ENCODE measurements around the gene RCBTB1. TPM values are rescaled to one million over a fixed set of nuclear protein-coding genes. Genes with fewer than 3 reads are reported as not detected.

The RCBTB1 gene
- total RNA-seq, 1 experiment from 2014 or later, result 14.8 TPM

DNA sequence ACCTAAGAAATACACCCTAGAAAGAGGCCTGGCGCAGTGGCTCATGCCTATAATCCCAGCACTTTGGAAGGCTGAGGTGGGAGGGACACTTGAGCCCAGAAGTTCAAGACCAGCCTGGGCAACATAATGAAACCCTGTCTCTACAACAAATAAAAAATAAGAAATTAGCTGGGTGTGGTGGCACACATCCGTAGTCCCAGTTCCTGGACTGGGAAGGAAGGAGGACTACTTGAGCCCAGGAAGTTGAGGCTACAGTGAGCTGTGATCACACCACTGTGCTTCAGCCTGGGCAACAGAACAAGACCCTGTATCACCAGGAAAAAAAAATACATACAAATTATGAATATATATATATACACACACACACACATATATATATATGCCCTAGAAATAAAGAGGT is 47.0 kb downstream of the RCBTB1 start:
- no peaks in the 10 kb centered on the region for H3K9me3 ChIP-seq (ENCODE audit: control insufficient read depth, insufficient read depth, low read depth, low read length)
- DNase-seq (ENCODE audit: low read depth, low spot score), result no peak
- H3K4me1 ChIP-seq (ENCODE audit: control insufficient read depth, insufficient read depth, low read length), result no peaks in the 10 kb centered on the region
- no peaks in the 10 kb centered on the region for H3K27me3 ChIP-seq (ENCODE audit: control insufficient read depth, insufficient read depth, low read length)
- no TSS peak for BruUV-seq (replicated peaks)
- no peak overlapping the region for H3K27ac ChIP-seq (ENCODE audit: low read length)
- TF ChIP-seq SIN3A (IDR thresholded peaks at IDR 0.05; ENCODE audit: borderline replicate concordance, insufficient read depth, low read depth, low read length), result no peak
- no peak for TF ChIP-seq REST (IDR thresholded peaks at IDR 0.05; ENCODE audit: insufficient read depth in 1 of 2, low read depth in 2 of 2, low read length in 1 of 2)
- no peak for TF ChIP-seq POLR2AphosphoS5 (IDR thresholded peaks at IDR 0.05; ENCODE audit: low read depth, low read length)
- TF ChIP-seq, protein P1, sequence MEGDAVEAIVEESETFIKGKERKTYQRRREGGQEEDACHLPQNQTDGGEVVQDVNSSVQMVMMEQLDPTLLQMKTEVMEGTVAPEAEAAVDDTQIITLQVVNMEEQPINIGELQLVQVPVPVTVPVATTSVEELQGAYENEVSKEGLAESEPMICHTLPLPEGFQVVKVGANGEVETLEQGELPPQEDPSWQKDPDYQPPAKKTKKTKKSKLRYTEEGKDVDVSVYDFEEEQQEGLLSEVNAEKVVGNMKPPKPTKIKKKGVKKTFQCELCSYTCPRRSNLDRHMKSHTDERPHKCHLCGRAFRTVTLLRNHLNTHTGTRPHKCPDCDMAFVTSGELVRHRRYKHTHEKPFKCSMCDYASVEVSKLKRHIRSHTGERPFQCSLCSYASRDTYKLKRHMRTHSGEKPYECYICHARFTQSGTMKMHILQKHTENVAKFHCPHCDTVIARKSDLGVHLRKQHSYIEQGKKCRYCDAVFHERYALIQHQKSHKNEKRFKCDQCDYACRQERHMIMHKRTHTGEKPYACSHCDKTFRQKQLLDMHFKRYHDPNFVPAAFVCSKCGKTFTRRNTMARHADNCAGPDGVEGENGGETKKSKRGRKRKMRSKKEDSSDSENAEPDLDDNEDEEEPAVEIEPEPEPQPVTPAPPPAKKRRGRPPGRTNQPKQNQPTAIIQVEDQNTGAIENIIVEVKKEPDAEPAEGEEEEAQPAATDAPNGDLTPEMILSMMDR (IDR thresholded peaks at IDR 0.05), result no peak
- TF ChIP-seq TCF7L2 (IDR thresholded peaks at IDR 0.05; ENCODE audit: low read depth, low read length), result no peak
- POLR2A ChIA-PET, result interaction anchor here (0.7 kb wide), 1 partner anchor 40 kb away, joined by 4 read pairs; no protein-coding TSS in a partner anchor
- intact Hi-C loops (cut with micrococcal nuclease; ENCODE audit: unreplicated experiment), result no loop called here
- no peak for ATAC-seq
- H3K4me3 ChIP-seq (ENCODE audit: low read depth in 2 of 2, low read length in 2 of 2), result no peak overlapping the region
- in situ Hi-C loops (cut with HindIII; ENCODE audit: low pct_unique_long_range_greater_than_20kb, low sequenced_read_pairs), result no loop called here
- no peaks in the 10 kb centered on the region for H3K36me3 ChIP-seq (ENCODE audit: control insufficient read depth, insufficient read depth, low read length)
- CTCF ChIA-PET, result no interaction called here

DNA sequence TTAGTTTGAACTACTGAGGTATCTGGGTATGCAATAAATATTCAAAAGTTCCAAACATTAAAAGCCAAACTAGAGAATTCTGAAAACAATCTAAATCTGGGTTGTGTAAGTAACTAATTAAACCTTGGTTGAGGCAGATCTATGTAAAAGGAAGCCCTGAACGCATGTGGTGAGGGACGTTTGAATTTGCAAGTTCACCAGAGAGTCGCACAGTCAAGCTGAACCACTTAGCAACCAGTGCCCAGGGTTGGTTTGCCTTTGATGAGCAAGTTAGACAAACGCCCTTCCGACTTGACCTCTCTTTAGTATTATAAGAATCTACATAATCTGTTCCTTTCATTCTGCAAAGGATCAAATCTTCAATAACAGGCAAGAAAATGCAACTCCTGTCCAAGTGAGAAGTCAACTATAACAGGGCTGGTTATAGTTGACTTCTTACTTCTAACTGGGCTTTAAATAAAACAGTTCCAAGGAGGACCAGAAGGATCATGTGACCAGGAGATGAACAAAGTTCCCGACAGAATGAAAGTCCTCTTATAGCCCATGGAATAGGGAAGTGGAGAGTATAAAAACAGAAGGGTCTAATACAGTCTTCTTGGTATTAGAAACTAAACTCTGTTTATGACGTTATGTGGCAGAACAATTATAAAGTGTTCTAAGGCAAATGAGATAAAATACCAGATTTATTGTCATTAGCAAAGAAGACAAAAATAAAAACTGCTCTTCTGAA is 49.0 kb downstream of the RCBTB1 start:
- CTCF ChIA-PET, result no interaction called here
- DNase-seq (ENCODE audit: low read depth, low spot score), result no peak
- intact Hi-C loops (cut with micrococcal nuclease; ENCODE audit: unreplicated experiment), result no loop called here

More for the DNA sequence above, 49.0 kb downstream of the RCBTB1 start:
- POLR2A ChIA-PET, result no interaction called here
- Histone ChIP-seq H3K27ac (ENCODE audit: low read length) (no peak overlapping the region), H3K9me3 (ENCODE audit: control insufficient read depth, insufficient read depth, low read depth, low read length) (no peaks in the 10 kb centered on the region), H3K4me3 (ENCODE audit: low read depth in 2 of 2, low read length in 2 of 2) (no peak overlapping the region), H3K27me3 (ENCODE audit: control insufficient read depth, insufficient read depth, low read length) (no peaks in the 10 kb centered on the region), H3K4me1 (ENCODE audit: control insufficient read depth, insufficient read depth, low read length) (no peaks in the 10 kb centered on the region), H3K36me3 (ENCODE audit: control insufficient read depth, insufficient read depth, low read length) (no peaks in the 10 kb centered on the region; the same call in 1 of the 2 replicates)
- TF ChIP-seq, protein P1 (IDR thresholded peaks at IDR 0.05), result no peak
- no peak for TF ChIP-seq TCF7L2 (IDR thresholded peaks at IDR 0.05; ENCODE audit: low read depth, low read length)
- TF ChIP-seq POLR2AphosphoS5 (IDR thresholded peaks at IDR 0.05; ENCODE audit: low read depth, low read length), result no peak
- no peak for TF ChIP-seq REST (IDR thresholded peaks at IDR 0.05; ENCODE audit: insufficient read depth in 1 of 2, low read depth in 2 of 2, low read length in 1 of 2)
- TF ChIP-seq SIN3A (IDR thresholded peaks at IDR 0.05; ENCODE audit: borderline replicate concordance, insufficient read depth, low read depth, low read length), result no peak
- no TSS peak for BruUV-seq (replicated peaks)
- in situ Hi-C loops (cut with HindIII; ENCODE audit: low pct_unique_long_range_greater_than_20kb, low sequenced_read_pairs), result no loop called here
- no peak for ATAC-seq
